Right atrium auricular region (tissue), 2 donors: Measurements from ENCODE around the gene ERP44. TPM values are rescaled to one million over a fixed set of nuclear protein-coding genes. Genes with fewer than 3 reads are reported as not detected.

Experiments
- DNase-seq: peaks from one replicate; pipeline ENCODE4 v3.0.0-alpha.2; 2019; ENCODE audit warnings: low spot score
- H3K27ac ChIP-seq, 2 donors: fragments of 200-600 bp; sonication (generic); 1 replicate in 1 of 2; 2 replicates in 1 of 2; pipeline ENCODE4 v1.5.1; 2016 to 2019
- H3K27me3 ChIP-seq, 2 donors: fragments of 200-600 bp; sonication (generic); one replicate each; pipeline versions ENCODE4 v1.5.1 to v1.6.0; 2017 to 2019
- H3K36me3 ChIP-seq: fragments of 200-600 bp; sonication (generic); one replicate; pipeline ENCODE4 v1.5.1; 2016
- H3K4me1 ChIP-seq, 2 donors: fragments of 200-600 bp; sonication (generic); one replicate each; pipeline versions ENCODE4 v1.5.1 to v1.6.0; 2017 to 2019
- H3K4me3 ChIP-seq, 2 donors: fragments of 200-600 bp; sonication (generic); 1 replicate in 1 of 2; 2 replicates in 1 of 2; pipeline ENCODE4 v1.5.1; 2017 to 2019; ENCODE audit warnings: mild to moderate bottlenecking in 1 of 2, moderate library complexity in 1 of 2
- H3K9me3 ChIP-seq, 2 donors: fragments of 200-600 bp; sonication (generic); one replicate each; pipeline ENCODE4 v1.5.1; 2019
- total RNA-seq, 2 donors: library from RNA; depleted of rRNA; stranded (reverse); fragments of >200 nt; gene quantifications; one replicate each; pipeline ENCODE4 v1.1.0, GENCODE V29; 2016
- TF ChIP-seq, protein P1 (sequence below), 2 donors: fragments of 200-600 bp; sonication (generic); IDR thresholded peaks; one replicate each; pipeline ENCODE4 v1.5.1; 2019; ENCODE audit warnings: antibody characterized with exemption in 2 of 2

ERP44 gene
- total RNA-seq, 2 donors from 2014 or later, result 11.0 to 12.9 TPM

DNA sequence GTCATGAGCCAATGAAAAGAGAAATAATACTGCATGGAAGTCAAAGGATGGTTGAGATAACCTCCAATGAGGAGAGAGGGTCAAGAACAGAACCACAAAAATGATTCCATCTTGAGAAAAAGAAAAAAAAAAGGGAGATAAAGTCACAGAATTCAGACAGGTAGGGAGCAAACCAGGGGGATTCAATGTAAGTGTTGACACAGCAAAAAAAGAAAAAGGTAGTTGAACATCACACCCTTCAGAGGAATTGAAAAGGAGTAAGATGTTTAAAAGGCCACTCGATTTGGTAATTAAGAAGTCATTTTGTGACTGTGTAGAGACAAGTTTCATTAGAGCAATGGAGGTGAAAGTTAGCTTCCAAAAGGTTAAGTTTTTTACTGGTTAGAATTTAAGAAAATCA, 79.3 kb downstream of the ERP44 start:
- H3K27me3 ChIP-seq, result no peaks in the 10 kb centered on the region

DNA sequence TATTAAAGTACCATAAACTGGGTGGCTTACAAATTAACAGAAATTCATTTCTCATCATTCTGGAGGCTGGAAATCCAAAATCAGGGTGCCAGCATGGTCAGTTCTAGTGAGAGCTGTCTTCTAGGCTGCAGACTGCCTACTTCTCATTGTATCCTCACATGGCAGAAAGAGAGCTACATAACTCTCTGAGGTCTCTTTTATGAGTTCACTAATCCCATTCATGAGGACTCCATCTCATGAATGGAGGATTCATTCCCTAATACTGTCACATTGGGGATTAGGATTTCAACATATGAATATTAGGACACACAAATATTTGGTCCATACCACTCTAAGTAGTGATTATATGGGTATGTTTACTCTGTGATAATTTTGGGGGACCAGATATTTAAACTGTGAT, 84.0 kb downstream of the ERP44 start:
- TF ChIP-seq, protein P1, sequence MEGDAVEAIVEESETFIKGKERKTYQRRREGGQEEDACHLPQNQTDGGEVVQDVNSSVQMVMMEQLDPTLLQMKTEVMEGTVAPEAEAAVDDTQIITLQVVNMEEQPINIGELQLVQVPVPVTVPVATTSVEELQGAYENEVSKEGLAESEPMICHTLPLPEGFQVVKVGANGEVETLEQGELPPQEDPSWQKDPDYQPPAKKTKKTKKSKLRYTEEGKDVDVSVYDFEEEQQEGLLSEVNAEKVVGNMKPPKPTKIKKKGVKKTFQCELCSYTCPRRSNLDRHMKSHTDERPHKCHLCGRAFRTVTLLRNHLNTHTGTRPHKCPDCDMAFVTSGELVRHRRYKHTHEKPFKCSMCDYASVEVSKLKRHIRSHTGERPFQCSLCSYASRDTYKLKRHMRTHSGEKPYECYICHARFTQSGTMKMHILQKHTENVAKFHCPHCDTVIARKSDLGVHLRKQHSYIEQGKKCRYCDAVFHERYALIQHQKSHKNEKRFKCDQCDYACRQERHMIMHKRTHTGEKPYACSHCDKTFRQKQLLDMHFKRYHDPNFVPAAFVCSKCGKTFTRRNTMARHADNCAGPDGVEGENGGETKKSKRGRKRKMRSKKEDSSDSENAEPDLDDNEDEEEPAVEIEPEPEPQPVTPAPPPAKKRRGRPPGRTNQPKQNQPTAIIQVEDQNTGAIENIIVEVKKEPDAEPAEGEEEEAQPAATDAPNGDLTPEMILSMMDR (IDR thresholded peaks at IDR 0.05), result no peak

More for the DNA sequence above, 79.3 kb downstream of the ERP44 start:
- H3K9me3 ChIP-seq, result no peaks in the 10 kb centered on the region
- H3K27ac ChIP-seq, result no peak overlapping the region
- TF ChIP-seq, protein P1 (IDR thresholded peaks at IDR 0.05), result no peak
- DNase-seq, result no peak
- peaks cover 19% of the 10 kb centered on the region for H3K36me3 ChIP-seq
- no peaks in the 10 kb centered on the region for H3K4me1 ChIP-seq
- no peak overlapping the region for H3K4me3 ChIP-seq

DNA sequence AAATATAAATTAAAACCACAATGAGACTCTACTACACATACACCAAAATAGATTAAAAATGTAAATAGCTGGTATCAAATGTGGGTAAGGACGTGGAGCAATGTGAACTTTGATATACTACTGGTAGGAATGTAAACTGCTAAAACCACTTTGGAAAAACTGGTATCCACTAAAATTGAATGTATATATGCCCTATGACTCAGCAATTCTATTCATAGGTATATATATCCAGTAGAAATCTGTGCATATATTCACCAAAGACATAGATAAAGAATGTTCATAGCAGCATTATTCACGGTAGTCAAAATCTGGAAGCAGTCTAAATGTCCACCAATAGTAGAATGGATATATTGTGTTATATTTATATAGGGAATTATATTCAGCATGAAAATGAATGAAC, 85.2 kb downstream of the ERP44 start:
- H3K27me3 ChIP-seq, result no peaks in the 10 kb centered on the region
- TF ChIP-seq, protein P1 (IDR thresholded peaks at IDR 0.05), result no peak
- peaks cover 19% of the 10 kb centered on the region for H3K36me3 ChIP-seq
- no peak overlapping the region for H3K27ac ChIP-seq
- no peaks in the 10 kb centered on the region for H3K4me1 ChIP-seq
- H3K4me3 ChIP-seq, result no peak overlapping the region
- peaks cover 0 to 4% of the 10 kb centered on the region in 2 donors for H3K9me3 ChIP-seq
- DNase-seq, result no peak

More for the DNA sequence above, 84.0 kb downstream of the ERP44 start:
- peaks cover 0 to 4% of the 10 kb centered on the region in 2 donors for H3K9me3 ChIP-seq
- H3K4me3 ChIP-seq, result no peak overlapping the region
- peaks cover 19% of the 10 kb centered on the region for H3K36me3 ChIP-seq
- no peak overlapping the region for H3K27ac ChIP-seq
- DNase-seq, result no peak
- no peaks in the 10 kb centered on the region for H3K27me3 ChIP-seq
- no peaks in the 10 kb centered on the region for H3K4me1 ChIP-seq

DNA sequence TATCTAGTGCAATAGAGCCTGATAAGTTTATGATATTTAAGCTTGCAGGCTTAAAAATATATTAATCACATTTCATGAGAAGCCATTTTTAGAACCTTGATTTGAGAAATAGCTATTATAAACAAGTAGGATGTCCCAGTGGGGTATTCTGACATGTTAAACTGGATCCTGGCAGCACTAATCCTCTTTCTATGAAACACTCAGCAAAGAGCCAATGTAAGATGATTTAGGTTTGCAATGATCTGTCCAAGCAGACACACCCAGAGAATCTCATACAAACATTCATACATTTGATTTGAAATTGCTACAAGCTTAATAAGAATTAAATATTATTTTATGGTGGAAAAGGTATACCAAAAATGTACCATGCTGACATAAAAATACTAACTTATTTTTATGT, 86.5 kb downstream of the ERP44 start:
- Histone ChIP-seq H3K36me3 (peaks cover 14% of the 10 kb centered on the region), H3K27ac (no peak overlapping the region), H3K27me3 (no peaks in the 10 kb centered on the region), H3K9me3 (peaks cover 0 to 4% of the 10 kb centered on the region in 2 donors), H3K4me3 (no peak overlapping the region), H3K4me1 (no peaks in the 10 kb centered on the region)
- no peak for DNase-seq
- TF ChIP-seq, protein P1 (IDR thresholded peaks at IDR 0.05), result no peak

DNA sequence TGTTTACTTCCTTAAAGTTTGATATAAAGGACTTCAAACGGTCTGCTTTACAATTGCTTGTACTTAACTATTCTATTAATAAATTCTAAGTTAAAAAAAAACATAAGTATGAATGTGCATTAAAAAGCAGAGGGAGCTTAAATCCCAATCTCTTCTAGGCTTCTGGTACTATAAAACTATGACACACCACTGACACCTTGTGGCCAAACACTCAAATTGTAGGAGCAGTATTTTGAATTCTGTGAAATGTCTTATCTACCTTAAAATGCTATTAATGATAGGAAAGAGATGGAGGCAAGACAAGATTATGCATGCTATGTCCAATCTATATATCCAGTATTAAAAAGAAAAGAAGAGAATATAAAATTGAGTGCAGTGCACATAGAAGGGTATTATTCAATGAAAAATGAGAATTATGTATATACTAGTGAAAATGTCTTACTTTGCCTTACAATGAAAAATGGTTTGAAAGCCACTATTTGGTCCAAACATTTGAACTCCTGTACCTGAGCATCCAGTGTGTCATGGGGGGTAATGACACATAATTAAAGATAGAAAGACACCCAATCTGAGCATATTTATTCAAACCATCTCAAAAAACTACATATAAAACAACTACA, 87.6 kb downstream of the ERP44 start:
- DNase-seq, result no peak
- H3K4me3 ChIP-seq, result no peak overlapping the region
- no peaks in the 10 kb centered on the region for H3K27me3 ChIP-seq
- H3K27ac ChIP-seq, result no peak overlapping the region
- H3K36me3 ChIP-seq, result peaks cover 5% of the 10 kb centered on the region
- H3K4me1 ChIP-seq, result no peaks in the 10 kb centered on the region
- peaks cover 0 to 4% of the 10 kb centered on the region in 2 donors for H3K9me3 ChIP-seq
- TF ChIP-seq, protein P1 (IDR thresholded peaks at IDR 0.05), result peak in 1 of 2 donors; percentile 56

DNA sequence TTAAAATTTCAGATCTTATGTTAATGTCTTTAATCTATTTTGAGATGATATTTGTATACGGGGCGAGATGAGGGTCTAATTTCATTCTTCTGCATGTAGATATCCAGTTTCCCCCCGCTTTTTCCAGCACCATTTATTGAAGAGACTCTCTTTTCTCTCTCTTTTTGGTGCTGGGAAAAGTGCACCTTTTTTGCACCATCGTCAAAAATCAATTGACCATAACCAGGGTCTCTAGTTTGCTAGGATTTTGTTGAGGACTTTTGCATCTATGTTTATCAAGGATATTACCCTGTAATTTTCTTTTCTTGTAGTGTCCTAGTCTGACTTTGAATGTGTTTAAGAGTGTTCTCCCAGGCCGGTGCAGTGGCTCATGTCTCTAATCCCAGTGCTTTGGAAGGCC, 99.0 kb downstream of the ERP44 start:
- no peaks in the 10 kb centered on the region for H3K4me1 ChIP-seq
- no peak for DNase-seq
- no peaks in the 10 kb centered on the region for H3K27me3 ChIP-seq
- H3K4me3 ChIP-seq, result no peak overlapping the region
- H3K36me3 ChIP-seq, result peaks cover 29% of the 10 kb centered on the region
- H3K27ac ChIP-seq, result no peak overlapping the region
- H3K9me3 ChIP-seq, result peaks cover 0 to 10% of the 10 kb centered on the region in 2 donors
- TF ChIP-seq, protein P1 (IDR thresholded peaks at IDR 0.05), result no peak
